Chondrocyte (in vitro differentiated cells): ENCODE measurements around the gene NSUN2. TPM values are rescaled to one million over a fixed set of nuclear protein-coding genes. Genes with fewer than 3 reads are reported as not detected.

ENCODE experiments used
- DNase-seq: peaks from one replicate; pipeline ENCODE4 v3.0.0; 2021; ENCODE audit warnings: mixed read lengths, low spot score
- H3K27ac Mint-ChIP-seq: one replicate; pipeline ENCODE4 v1.8.0; 2021; ENCODE audit warnings: mild to moderate bottlenecking, moderate library complexity, mixed read lengths; ENCODE audit not compliant: unreplicated experiment
- H3K27me3 Mint-ChIP-seq: 2 replicates; pipeline ENCODE4 v1.8.0; 2021; ENCODE audit warnings: low read depth, mixed read lengths
- H3K36me3 Mint-ChIP-seq: 2 replicates; pipeline ENCODE4 v1.8.0; 2021; ENCODE audit warnings: low read depth, mixed read lengths
- H3K4me1 Mint-ChIP-seq: 2 replicates; pipeline ENCODE4 v1.8.0; 2021; ENCODE audit warnings: low read depth, mild to moderate bottlenecking, mixed read lengths
- H3K4me3 Mint-ChIP-seq: one replicate; pipeline ENCODE4 v1.8.0; 2021; ENCODE audit warnings: mild to moderate bottlenecking, moderate library complexity, mixed read lengths; ENCODE audit not compliant: unreplicated experiment
- H3K9me3 Mint-ChIP-seq: 2 replicates; pipeline ENCODE4 v1.8.0; 2021; ENCODE audit warnings: low read depth, mixed read lengths
- total RNA-seq: library from RNA; stranded (reverse); gene quantifications from 3 replicates; pipeline ENCODE4 v1.2.1, GENCODE V29; 2021
- TF ChIP-seq, protein P1 (sequence below): fragments of 200-600 bp; sonication (generic); IDR thresholded peaks from 2 replicates; pipeline ENCODE4 v1.5.0; 2021; ENCODE audit warnings: antibody characterized with exemption, mild to moderate bottlenecking, moderate library complexity

The NSUN2 gene
- total RNA-seq, 1 donor from 2014 or later: 48.7 TPM

GRCh38 chr5:6552612-6553011 lies 80.2 kb downstream of the NSUN2 start:
- H3K4me3 Mint-ChIP-seq: no peak overlapping the region
- H3K36me3 Mint-ChIP-seq: no peaks in the 10 kb centered on the region

DNA sequence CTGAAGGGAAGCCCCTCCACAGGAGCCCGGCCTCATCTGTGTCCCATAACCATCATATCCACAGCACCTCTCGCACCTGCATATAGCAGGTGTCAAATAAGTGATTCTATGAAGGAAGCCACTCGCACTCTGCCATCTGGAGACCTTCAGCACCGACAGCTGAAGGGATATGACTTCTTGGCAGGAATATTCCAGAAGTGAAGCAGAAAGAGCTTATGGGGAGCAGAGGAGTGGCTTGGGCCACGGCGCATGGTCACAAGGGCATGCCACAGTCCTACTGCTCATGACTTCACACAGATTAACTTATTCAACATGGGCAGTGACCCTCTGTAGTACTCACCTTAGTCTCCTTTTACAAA lies 80.9 kb downstream of the NSUN2 start:
- TF ChIP-seq, protein P1, sequence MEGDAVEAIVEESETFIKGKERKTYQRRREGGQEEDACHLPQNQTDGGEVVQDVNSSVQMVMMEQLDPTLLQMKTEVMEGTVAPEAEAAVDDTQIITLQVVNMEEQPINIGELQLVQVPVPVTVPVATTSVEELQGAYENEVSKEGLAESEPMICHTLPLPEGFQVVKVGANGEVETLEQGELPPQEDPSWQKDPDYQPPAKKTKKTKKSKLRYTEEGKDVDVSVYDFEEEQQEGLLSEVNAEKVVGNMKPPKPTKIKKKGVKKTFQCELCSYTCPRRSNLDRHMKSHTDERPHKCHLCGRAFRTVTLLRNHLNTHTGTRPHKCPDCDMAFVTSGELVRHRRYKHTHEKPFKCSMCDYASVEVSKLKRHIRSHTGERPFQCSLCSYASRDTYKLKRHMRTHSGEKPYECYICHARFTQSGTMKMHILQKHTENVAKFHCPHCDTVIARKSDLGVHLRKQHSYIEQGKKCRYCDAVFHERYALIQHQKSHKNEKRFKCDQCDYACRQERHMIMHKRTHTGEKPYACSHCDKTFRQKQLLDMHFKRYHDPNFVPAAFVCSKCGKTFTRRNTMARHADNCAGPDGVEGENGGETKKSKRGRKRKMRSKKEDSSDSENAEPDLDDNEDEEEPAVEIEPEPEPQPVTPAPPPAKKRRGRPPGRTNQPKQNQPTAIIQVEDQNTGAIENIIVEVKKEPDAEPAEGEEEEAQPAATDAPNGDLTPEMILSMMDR: no peak
- H3K27me3 Mint-ChIP-seq: peaks cover 7% of the 10 kb centered on the region
- no peak overlapping the region for H3K4me3 Mint-ChIP-seq
- DNase-seq: no peak
- H3K4me1 Mint-ChIP-seq: peaks cover 20% of the 10 kb centered on the region
- no peak overlapping the region for H3K27ac Mint-ChIP-seq
- no peaks in the 10 kb centered on the region for H3K36me3 Mint-ChIP-seq
- no peaks in the 10 kb centered on the region for H3K9me3 Mint-ChIP-seq

More at GRCh38 chr5:6552612-6553011, 80.2 kb downstream of the NSUN2 start:
- H3K9me3 Mint-ChIP-seq: no peaks in the 10 kb centered on the region
- H3K4me1 Mint-ChIP-seq: peaks cover 20% of the 10 kb centered on the region
- DNase-seq: no peak
- peaks cover 3% of the 10 kb centered on the region for H3K27me3 Mint-ChIP-seq
- TF ChIP-seq, protein P1: no peak
- no peak overlapping the region for H3K27ac Mint-ChIP-seq

- H3K4me3 Mint-ChIP-seq: no peak overlapping the region
- H3K36me3 Mint-ChIP-seq: no peaks in the 10 kb centered on the region
- H3K27ac Mint-ChIP-seq: peak overlapping the region; percentile 39
- H3K27me3 Mint-ChIP-seq: peaks cover 9% of the 10 kb centered on the region
- peaks cover 20% of the 10 kb centered on the region for H3K4me1 Mint-ChIP-seq
- no peak for DNase-seq
- no peaks in the 10 kb centered on the region for H3K9me3 Mint-ChIP-seq
- TF ChIP-seq, protein P1: no peak
These were observed 81.4 kb downstream of the NSUN2 start for GRCh38 chr5:6551287-6551954.

GRCh38 chr5:6550628-6551027 lies 82.2 kb downstream of the NSUN2 start:
- Mint-ChIP-seq H3K4me1 (peaks cover 13% of the 10 kb centered on the region), H3K9me3 (no peaks in the 10 kb centered on the region), H3K27ac (no peak overlapping the region), H3K27me3 (peaks cover 11% of the 10 kb centered on the region), H3K36me3 (no peaks in the 10 kb centered on the region), H3K4me3 (no peak overlapping the region)
- TF ChIP-seq, protein P1: no peak
- DNase-seq: no peak

Other genes with a start within 250 kb of the NSUN2 start
- 0.17 to 0.36 TPM (median 0.31 TPM) in 3 replicates for gene UBE2QL1, start 184.2 kb downstream of the NSUN2 start, total RNA-seq
- 21.4 to 34.8 TPM (median 32.3 TPM) in 3 replicates for gene SRD5A1, start 396 bp upstream of the NSUN2 start, total RNA-seq
- gene TENT4A, start 80.4 kb upstream of the NSUN2 start, total RNA-seq: 21.5 to 28.2 TPM (median 21.7 TPM) in 3 replicates